B cell (primary cell): ENCODE data around the gene FBXW5. TPM values are rescaled to one million over a fixed set of nuclear protein-coding genes. Genes with fewer than 3 reads are reported as not detected.

Experiments used
- ATAC-seq: fragments of 200-7000 bp; cut with Tn5 transposase; one replicate; pipeline ENCODE4 v1.10.0; 2021; ENCODE audit warnings: low read depth, mild to moderate bottlenecking, moderate number of reproducible peaks, moderate library complexity
- CTCF ChIA-PET: fragments of 350-600 bp; sonication (Branson Sonifier 250); formaldehyde crosslinking; loops from one replicate; lab custom pipeline; 2021; ENCODE audit warnings: antibody characterized with exemption, inconsistent platforms; lab: Charles Lee
- POLR2A ChIA-PET: fragments of 350-600 bp; sonication (Branson Sonifier 250); formaldehyde crosslinking; loops from one replicate; lab custom pipeline; 2021; ENCODE audit warnings: antibody characterized with exemption; lab: Charles Lee
- DNase-seq: peaks from one replicate; pipeline ENCODE4 v3.0.0; 2013
- H2AFZ ChIP-seq: 2 replicates; pipeline ENCODE4 v1.6.1; 2012; ENCODE audit warnings: mild to moderate bottlenecking, low read depth, low read length; ENCODE audit not compliant: insufficient read depth, poor library complexity, severe bottlenecking
- H3K27ac ChIP-seq, 2 donors: 1 replicate in 1 of 2; 2 replicates in 1 of 2; pipeline ENCODE4 v1.5.1; 2012 to 2013; ENCODE audit warnings: low read length in 2 of 2, mild to moderate bottlenecking in 2 of 2, moderate library complexity in 1 of 2
- H3K27me3 ChIP-seq, 4 experiments: fragments of 200-600 bp in 1 of 4; sonication (generic) in 1 of 4; replicated peaks in 1 of 4; 1 replicate in 2 of 4; 2 replicates in 2 of 4; pipeline versions ENCODE4 v1.6.1 to v1.7.0; 2013 to 2016; ENCODE audit warnings: low read length in 3 of 4, mild to moderate bottlenecking in 2 of 4, mixed read lengths in 1 of 4, moderate library complexity in 1 of 4; ENCODE audit not compliant: insufficient read depth in 4 of 4, control insufficient read depth in 3 of 4; ENCODE audit errors: control extremely low read depth in 1 of 4
- H3K36me3 ChIP-seq, 2 experiments: replicated peaks in 1 of 2; 1 replicate in 1 of 2; 2 replicates in 1 of 2; pipeline versions ENCODE4 v1.6.1 to v1.7.1; 2013; ENCODE audit warnings: low read length in 1 of 2; ENCODE audit not compliant: insufficient read depth in 2 of 2, control insufficient read depth in 1 of 2; ENCODE audit errors: control extremely low read depth in 1 of 2, extremely low read depth in 1 of 2
- H3K4me1 ChIP-seq, 2 donors: fragments of 200-600 bp in 1 of 2; sonication (generic) in 1 of 2; 1 replicate in 1 of 2; 2 replicates in 1 of 2; pipeline versions ENCODE4 v1.5.1 to v1.6.1; 2013 to 2017; ENCODE audit warnings: low read length in 2 of 2; ENCODE audit not compliant: control insufficient read depth in 2 of 2, insufficient read depth in 2 of 2
- H3K4me2 ChIP-seq: replicated peaks from 2 replicates; pipeline ENCODE3; 2012; ENCODE audit warnings: mild to moderate bottlenecking, low read depth, low read length; ENCODE audit not compliant: poor library complexity, severe bottlenecking
- H3K4me3 ChIP-seq, 5 experiments: fragments of 200-600 bp in 1 of 5; sonication (generic) in 1 of 5; 1 replicate in 3 of 5; 2 replicates in 2 of 5; pipeline versions ENCODE4 v1.5.1 to v1.7.0; 2011 to 2016; ENCODE audit warnings: low read length in 4 of 5, mild to moderate bottlenecking in 4 of 5, low read depth in 2 of 5, control low read depth in 1 of 5, moderate library complexity in 1 of 5; ENCODE audit not compliant: insufficient read depth in 1 of 5; ENCODE audit errors: control extremely low read depth in 1 of 5, extremely low read depth in 1 of 5
- H3K79me2 ChIP-seq: fragments of 200-600 bp; sonication (generic); one replicate; pipeline ENCODE4 v1.6.0; 2016; ENCODE audit warnings: low read length; ENCODE audit not compliant: control insufficient read depth, insufficient read depth
- H3K9ac ChIP-seq: fragments of 200-600 bp; sonication (generic); 2 replicates; pipeline ENCODE4 v1.6.1; 2017; ENCODE audit warnings: mild to moderate bottlenecking, low read length, moderate library complexity
- H3K9me3 ChIP-seq, 3 donors: one replicate each; pipeline versions ENCODE4 v1.6.1 to v1.7.1; 2013; ENCODE audit warnings: low read length in 2 of 3; ENCODE audit not compliant: control insufficient read depth in 2 of 3, insufficient read depth in 1 of 3; ENCODE audit errors: control extremely low read depth in 1 of 3
- H4K20me1 ChIP-seq: 2 replicates; pipeline ENCODE4 v1.6.0; 2012; ENCODE audit warnings: mild to moderate bottlenecking, low read length; ENCODE audit not compliant: insufficient read depth, control insufficient read depth, poor library complexity, severe bottlenecking
- H3K27ac Mint-ChIP-seq: one replicate; pipeline ENCODE4 v1.8.0; 2021; ENCODE audit warnings: mixed read lengths
- H3K27me3 Mint-ChIP-seq: one replicate; pipeline ENCODE4 v1.8.0; 2021; ENCODE audit warnings: mixed read lengths
- H3K4me1 Mint-ChIP-seq: one replicate; pipeline ENCODE4 v1.8.0; 2021; ENCODE audit warnings: mixed read lengths
- H3K4me3 Mint-ChIP-seq: one replicate; pipeline ENCODE4 v1.8.0; 2021; ENCODE audit warnings: mixed read lengths
- H3K9me3 Mint-ChIP-seq: one replicate; pipeline ENCODE4 v1.8.0; 2022; ENCODE audit warnings: mixed read lengths; ENCODE audit not compliant: insufficient read depth
- CTCF ChIP-seq: fragments of 200-600 bp; IDR thresholded peaks from one replicate; pipeline ENCODE4 v1.8.0; 2022; ENCODE audit warnings: antibody characterized with exemption, mild to moderate bottlenecking
- EZH2 ChIP-seq: IDR thresholded peaks from 2 replicates; pipeline ENCODE4 v1.6.1; 2012; ENCODE audit warnings: borderline replicate concordance, low read depth, mild to moderate bottlenecking, moderate library complexity, low read length; ENCODE audit not compliant: insufficient read depth, poor library complexity, severe bottlenecking
- WGBS: methylation state at CpG from one replicate; pipeline ENCODE4 v1.1.5; 2013; ENCODE audit warnings: missing lambda C conversion rate; ENCODE audit not compliant: insufficient coverage; 5-methylcytosine and 5-hydroxymethylcytosine counted together
- intact Hi-C: fragments of 100-400 bp; cut with micrococcal nuclease; formaldehyde crosslinking; loops from one replicate; pipeline ENCODE4 v1.10.0; 2022
- polyA plus RNA-seq: library from polyadenylated mRNA; depleted of rRNA; stranded (reverse); fragments of >200 nt; gene quantifications from 2 replicates; pipeline ENCODE4 v1.2.3, GENCODE V29; 2012
- total RNA-seq, 2 donors: library from RNA; stranded (reverse); fragments of 120-200 nt in 1 of 2; gene quantifications; 1 replicate in 1 of 2; 2 replicates in 1 of 2; pipeline versions ENCODE4 v1.2.3 to v1.2.4, GENCODE V29; 2013 to 2022

The FBXW5 gene
- total and polyA plus RNA-seq, 2 donors (not counting 1 experiment from before 2014, with no cell fraction given): 99.6 to 195 TPM

- Histone ChIP-seq H3K27me3 (no peaks in the 10 kb centered on the region), H3K9ac (no peak overlapping the region), H2AFZ (no peak overlapping the region), H3K4me3 (no peak overlapping the region), H3K4me2 (no peak overlapping the region), H3K36me3 (peaks cover 2 to 68% of the 10 kb centered on the region in 2 experiments), H3K4me1 (no peaks in the 10 kb centered on the region), H4K20me1 (peaks cover 32% of the 10 kb centered on the region), H3K9me3 (no peaks in the 10 kb centered on the region), H3K79me2 (peaks cover 33% of the 10 kb centered on the region), H3K27ac (no peak overlapping the region)
- H3K27ac Mint-ChIP-seq: no peak overlapping the region
- TF ChIP-seq EZH2 (no peak), CTCF (no peak)
- H3K27me3 Mint-ChIP-seq: no peaks in the 10 kb centered on the region
- CTCF ChIA-PET: no interaction called here
- intact Hi-C loops: no loop called here
- H3K4me3 Mint-ChIP-seq: no peak overlapping the region
- DNase-seq: no peak
- H3K4me1 Mint-ChIP-seq: no peaks in the 10 kb centered on the region
- no peak for ATAC-seq
- H3K9me3 Mint-ChIP-seq: no peaks in the 10 kb centered on the region
- WGBS: 100% methylated on average over 4 of the region's 11 CpGs
- POLR2A ChIA-PET: interaction anchor here (0.6 kb wide), 2 partner anchors 77 to 164 kb away, joined by 5 to 8 read pairs; no protein-coding TSS in a partner anchor
Measured at GRCh38 chr9:136921307-136921706, 23.2 kb downstream of the FBXW5 start.

GRCh38 chr9:136920734-136921231 lies 23.8 kb downstream of the FBXW5 start:
- TF ChIP-seq CTCF (no peak), EZH2 (no peak)
- intact Hi-C loops: no loop called here
- H3K4me1 ChIP-seq: no peaks in the 10 kb centered on the region
- H3K4me3 Mint-ChIP-seq: no peak overlapping the region
- H3K27me3 Mint-ChIP-seq: no peaks in the 10 kb centered on the region
- no peaks in the 10 kb centered on the region for H3K4me1 Mint-ChIP-seq
- peaks cover 38% of the 10 kb centered on the region for H3K79me2 ChIP-seq
- no peak overlapping the region for H3K4me3 ChIP-seq
- no peak for DNase-seq
- CTCF ChIA-PET: no interaction called here
- peaks cover 37% of the 10 kb centered on the region for H4K20me1 ChIP-seq
- no peak overlapping the region for H3K4me2 ChIP-seq
- H3K9me3 Mint-ChIP-seq: no peaks in the 10 kb centered on the region
- H3K36me3 ChIP-seq: peaks cover 6 to 68% of the 10 kb centered on the region in 2 experiments
- no peaks in the 10 kb centered on the region for H3K9me3 ChIP-seq
- WGBS: 96% methylated on average over 13 of the region's 14 CpGs
- no peak overlapping the region for H3K27ac ChIP-seq
- no peak overlapping the region for H2AFZ ChIP-seq
- no peak for ATAC-seq
- H3K27me3 ChIP-seq: no peaks in the 10 kb centered on the region
- no peak overlapping the region for H3K27ac Mint-ChIP-seq
- POLR2A ChIA-PET: interaction anchor here (0.6 to 1.0 kb wide), 2 partner anchors 9 to 165 kb away, joined by 6 to 8 read pairs; no protein-coding TSS in a partner anchor
- H3K9ac ChIP-seq: no peak overlapping the region
